ENCODE data around the gene E2F4.

Gene E2F4

GRCh38 chr16:67235816-67236562, 44.0 kb downstream of the E2F4 start:
- DNase-seq (ENCODE audit: low read depth) = no peak

GRCh38 chr16:67236563-67237395, 44.8 kb downstream of the E2F4 start:
- no peak for DNase-seq (ENCODE audit: low read depth)

GRCh38 chr16:67237396-67238277, 45.7 kb downstream of the E2F4 start:
- no peak for DNase-seq (ENCODE audit: low read depth)

- DNase-seq (ENCODE audit: low read depth) = no peak
Observed at GRCh38 chr16:67238278-67238575, 46.3 kb downstream of the E2F4 start.

- DNase-seq (ENCODE audit: low read depth) = no peak
Observed at GRCh38 chr16:67238806-67239470, 47.0 kb downstream of the E2F4 start.

GRCh38 chr16:67240506-67240905, 48.6 kb downstream of the E2F4 start:
- DNase-seq (ENCODE audit: low read depth) = no peak

GRCh38 chr16:67241008-67241900, 49.3 kb downstream of the E2F4 start:
- no peak for DNase-seq (ENCODE audit: low read depth)

- no peak for DNase-seq (ENCODE audit: low read depth)
Observed at GRCh38 chr16:67242138-67242730, 50.3 kb downstream of the E2F4 start.

GRCh38 chr16:67243481-67243880, 51.5 kb downstream of the E2F4 start:
- DNase-seq (ENCODE audit: low read depth) = no peak

GRCh38 chr16:67244387-67245185, 52.6 kb downstream of the E2F4 start:
- DNase-seq (ENCODE audit: low read depth) = peak; percentile 71

GRCh38 chr16:67245186-67245585, 53.2 kb downstream of the E2F4 start:
- DNase-seq (ENCODE audit: low read depth) = no peak

GRCh38 chr16:67245674-67246080, 53.7 kb downstream of the E2F4 start:
- no peak for DNase-seq (ENCODE audit: low read depth)

GRCh38 chr16:67246081-67246755, 54.3 kb downstream of the E2F4 start:
- peak; percentile 64 for DNase-seq (ENCODE audit: low read depth)

- no peak for DNase-seq (ENCODE audit: low read depth)
Observed at GRCh38 chr16:67246756-67247191, 54.8 kb downstream of the E2F4 start.

GRCh38 chr16:67247192-67248072, 55.5 kb downstream of the E2F4 start, which contains the start of gene FHOD1:
Gene FHOD1, minus strand, starts transcription at chr16:67247481. Its CDS starts 71 bp downstream, at chr16:67247410.
- peak; percentile 90 for DNase-seq (ENCODE audit: low read depth)

- DNase-seq (ENCODE audit: low read depth) = no peak
Observed at GRCh38 chr16:67248073-67248400, 56.1 kb downstream of the E2F4 start.
